MM.1S (cell line): Measurements from ENCODE around the gene RLN2.
"Not testable (repeated sequence)": the region's sequence is repeated elsewhere in the genome, so short reads cannot be mapped to it uniquely, and the experiment has no call there.

Experiments used
- CTCF ChIP-seq: fragments of 300-600 bp; sonication (generic); IDR thresholded peaks from 2 replicates; pipeline ENCODE4 v1.5.1; 2016; ENCODE audit warnings: antibody characterized with exemption, low read length, mixed read lengths
- EZH2 ChIP-seq: fragments of 300-600 bp; sonication (generic); optimal IDR thresholded peaks from 2 replicates; pipeline ENCODE3; 2017; ENCODE audit warnings: low read depth, mild to moderate bottlenecking, antibody characterized with exemption, low read length, mixed read lengths
- EZH2phosphoT487 ChIP-seq: fragments of 300-600 bp; sonication (generic); IDR thresholded peaks from 2 replicates; pipeline ENCODE4 v1.6.1; 2018; ENCODE audit warnings: antibody characterized with exemption, low read length

- TF ChIP-seq CTCF, EZH2phosphoT487, EZH2: not testable (repeated sequence)
These were observed 34.8 kb upstream of the RLN2 start, which contains the start of gene RLN1 for GRCh38 chr9:5338992-5339981.
